Activated CD4-positive, alpha-beta T cell treated with anti-CD3 and anti-CD28 coated beads, Interleukin-2, amount 50 U/mL, for 24 hours (primary cell): ENCODE results near the gene SPG11.
"Not testable (repeated sequence)": the region's sequence is repeated elsewhere in the genome, so short reads cannot be mapped to it uniquely, and the experiment has no call there.

ENCODE experiments used
- DNase-seq, 2 donors: peaks; one replicate each; pipeline ENCODE4 v3.0.0-alpha.2; 2020; ENCODE audit warnings: low read depth in 1 of 2, low spot score in 1 of 2

Gene SPG11

DNA sequence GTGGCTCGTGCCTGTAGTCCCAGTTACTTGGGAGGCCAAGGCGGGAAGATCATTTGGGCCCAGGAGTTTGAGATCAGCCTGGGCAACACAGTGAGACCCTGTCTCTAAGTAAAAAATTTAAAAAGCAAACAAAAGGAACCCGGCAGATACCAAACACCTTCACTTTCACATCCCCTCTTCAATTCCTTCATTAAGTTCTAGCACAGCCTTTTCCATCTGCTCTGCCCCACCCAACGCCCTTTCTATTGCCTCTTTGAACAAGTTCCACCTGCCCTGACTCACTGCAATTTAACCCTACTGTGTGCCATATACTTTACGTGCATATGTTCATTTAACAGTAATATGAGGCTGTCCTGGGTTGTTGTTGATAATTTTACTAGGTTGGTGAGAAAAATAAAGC is 12.4 kb upstream of the SPG11 start:
- no peak for DNase-seq

DNA sequence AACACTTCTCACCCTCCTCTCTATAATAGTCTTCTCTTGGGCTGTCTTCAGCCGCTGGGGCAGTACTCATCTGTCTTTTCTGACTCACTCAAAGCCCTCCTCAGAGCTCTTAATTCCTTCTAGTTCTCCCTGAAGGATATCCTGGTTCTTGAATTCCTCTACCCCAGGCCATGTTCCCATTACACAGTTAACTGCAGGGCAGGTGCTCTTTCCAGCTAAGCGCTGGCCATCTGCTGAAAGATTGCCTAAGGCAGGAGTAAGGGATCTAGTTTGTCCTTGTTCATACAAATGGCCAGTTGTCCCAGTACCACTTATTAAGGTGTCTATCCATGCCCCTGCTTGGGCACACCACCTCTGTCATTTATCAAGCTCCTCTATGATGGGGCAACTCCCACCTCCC is 10.2 kb upstream of the SPG11 start:
- DNase-seq = no peak

DNA sequence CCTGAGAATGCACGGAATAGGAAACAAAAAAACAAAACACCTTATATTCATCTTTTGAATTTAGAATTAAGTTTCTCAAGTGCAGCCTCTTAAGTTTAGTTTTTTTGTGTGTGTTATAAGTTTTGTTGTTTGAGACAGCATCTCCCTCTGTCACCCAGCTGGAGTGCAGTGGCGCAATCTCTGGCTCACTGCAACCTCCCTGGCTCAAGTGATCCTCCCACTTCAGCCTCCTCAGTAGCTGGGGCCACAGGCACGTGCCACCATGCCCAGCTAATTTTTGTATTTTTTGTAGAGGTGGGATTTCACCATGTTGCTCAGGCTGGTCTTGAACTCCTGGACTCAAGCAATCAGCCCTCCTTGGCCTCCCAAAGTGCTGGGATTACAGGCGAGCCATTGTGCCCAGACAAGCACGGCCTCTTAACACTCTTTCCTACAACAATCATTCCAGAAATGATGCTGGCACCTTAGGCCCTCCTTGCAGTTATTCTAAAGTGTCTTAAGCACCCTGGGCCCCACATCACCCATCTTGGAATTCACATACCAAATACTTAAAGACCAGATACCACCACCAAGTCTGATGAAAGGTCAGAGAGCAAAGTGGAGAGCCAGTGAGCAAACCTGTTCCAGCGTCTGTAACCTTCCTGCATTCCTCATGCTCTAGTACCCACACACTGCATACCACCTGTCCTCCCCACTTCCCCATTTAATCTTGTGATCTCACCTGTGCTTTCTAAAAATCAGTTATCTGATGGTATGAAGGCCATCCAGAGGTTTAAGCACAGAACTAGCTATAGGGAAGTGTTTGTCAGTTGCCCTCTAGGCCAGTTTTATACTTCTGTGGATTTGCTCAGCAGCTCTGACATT is 6.9 kb upstream of the SPG11 start:
- DNase-seq = no peak

DNA sequence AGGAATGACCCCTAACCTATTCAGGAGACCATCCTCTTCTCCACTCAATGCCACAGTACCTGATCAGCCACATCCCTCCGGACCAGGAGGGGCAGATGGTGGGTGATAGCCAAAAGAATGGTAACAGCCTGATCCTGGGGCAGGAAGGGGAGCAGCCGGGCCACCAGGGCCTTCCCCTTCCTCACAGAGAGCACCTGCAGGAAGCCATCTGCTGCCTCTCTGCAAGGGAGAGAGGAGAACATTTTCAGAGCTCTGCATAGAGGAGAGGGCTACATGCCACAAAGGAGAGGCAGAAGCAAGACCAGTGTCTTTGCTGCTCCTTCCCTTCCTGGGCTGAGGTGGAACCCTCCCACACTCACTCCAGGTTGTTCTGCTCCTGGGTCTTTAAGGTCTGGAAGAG is 5.5 kb upstream of the SPG11 start:
- no peak for DNase-seq

DNA sequence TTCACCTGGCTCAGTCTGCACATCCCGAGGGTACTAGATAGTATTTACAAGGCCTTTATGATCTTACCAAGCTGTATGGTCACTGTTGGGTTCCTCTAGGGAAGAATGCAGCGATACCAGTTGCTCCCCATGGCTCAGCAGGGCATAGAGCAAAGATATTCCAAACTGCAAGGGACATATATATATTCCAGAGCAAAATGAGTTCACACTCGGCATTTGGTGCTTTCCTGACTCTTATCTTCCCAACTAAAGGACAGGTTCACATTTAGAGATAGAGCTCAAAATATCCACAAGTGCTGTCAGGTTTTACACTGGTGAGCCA is 3.5 kb upstream of the SPG11 start:
- DNase-seq = no peak

DNA sequence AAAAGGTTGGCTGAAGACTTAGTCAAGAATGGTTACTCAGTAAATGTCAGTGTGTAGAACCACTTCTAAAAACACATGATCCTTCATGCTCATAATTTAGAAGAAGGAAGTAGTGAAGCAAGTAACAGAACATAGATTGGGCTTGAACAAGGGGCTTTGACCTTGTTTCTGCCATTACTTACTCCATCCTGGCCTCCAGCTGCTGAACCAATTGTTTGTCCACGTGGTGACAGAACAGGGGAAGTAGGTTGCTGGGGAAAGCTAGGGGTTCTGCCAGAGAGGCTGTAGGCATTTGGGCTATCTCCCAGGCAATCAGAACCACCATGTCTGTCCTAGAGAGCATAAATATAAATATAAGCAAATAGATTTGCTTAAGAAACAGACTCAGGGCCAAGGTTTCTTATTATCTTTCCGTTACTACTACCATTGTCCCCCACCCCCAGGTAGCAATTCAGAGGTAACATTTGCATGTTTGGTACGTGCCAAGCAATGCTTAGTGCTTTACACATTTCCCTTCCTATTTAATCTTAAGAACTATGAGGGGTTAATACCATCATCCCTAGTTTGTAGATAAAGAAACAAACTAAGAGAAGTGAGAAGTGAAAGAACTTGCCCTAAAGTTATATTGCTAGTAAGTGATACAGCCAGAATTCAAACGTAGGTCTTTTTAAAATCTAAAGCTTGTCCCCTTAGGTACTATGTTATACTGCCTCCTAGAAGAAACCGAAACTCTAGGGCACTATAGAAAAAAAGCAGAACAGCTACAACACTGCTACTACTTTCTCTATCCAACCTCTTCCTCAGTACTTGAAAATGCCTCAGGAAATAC is 3.0 kb upstream of the SPG11 start:
- DNase-seq = no peak

DNA sequence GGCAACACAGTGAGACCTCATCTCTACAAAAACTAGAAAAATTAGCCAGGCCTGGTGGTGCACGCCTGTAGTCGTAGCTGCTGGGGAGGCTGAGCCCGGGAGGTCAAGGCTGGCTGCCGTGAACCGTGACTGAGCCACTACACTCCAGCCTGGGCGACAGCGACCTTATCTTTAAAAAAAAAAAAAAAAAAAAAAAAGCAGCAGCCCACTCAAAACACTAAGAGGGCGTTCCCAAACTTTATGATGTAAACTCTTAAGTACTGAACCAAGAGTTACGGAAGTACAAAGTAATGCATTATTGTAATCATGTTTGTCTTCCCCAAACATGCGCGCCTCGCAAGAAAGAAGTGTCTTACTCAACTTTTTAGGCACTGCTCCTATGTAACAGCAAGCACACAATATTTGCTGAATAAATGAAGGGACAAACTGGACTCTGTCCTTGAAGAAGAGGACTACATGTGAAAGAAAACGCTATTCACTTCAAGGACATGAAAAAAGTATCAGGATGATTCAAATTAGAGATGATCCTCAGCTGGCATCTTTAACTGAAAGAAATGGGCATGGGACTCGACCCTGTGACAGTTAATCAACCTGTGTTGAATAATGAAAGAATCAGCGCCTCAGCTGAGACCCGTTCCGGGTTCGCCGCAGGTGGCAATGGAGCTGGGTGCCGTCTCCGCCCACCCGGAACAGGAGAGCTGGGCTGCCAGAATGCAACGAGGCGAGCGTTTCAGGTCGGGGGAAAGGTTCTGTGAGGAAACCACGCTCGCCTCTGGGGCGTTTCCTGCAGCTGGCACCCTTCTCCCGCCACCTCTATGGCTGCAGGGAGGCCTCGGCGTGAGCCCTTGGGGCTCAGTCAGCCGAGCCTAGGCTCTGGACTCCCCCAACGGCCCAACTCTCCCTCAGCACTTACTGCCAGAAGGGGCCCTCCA is 718 bp downstream of the SPG11 start:
- DNase-seq = peak; percentile 62 to 72

DNA sequence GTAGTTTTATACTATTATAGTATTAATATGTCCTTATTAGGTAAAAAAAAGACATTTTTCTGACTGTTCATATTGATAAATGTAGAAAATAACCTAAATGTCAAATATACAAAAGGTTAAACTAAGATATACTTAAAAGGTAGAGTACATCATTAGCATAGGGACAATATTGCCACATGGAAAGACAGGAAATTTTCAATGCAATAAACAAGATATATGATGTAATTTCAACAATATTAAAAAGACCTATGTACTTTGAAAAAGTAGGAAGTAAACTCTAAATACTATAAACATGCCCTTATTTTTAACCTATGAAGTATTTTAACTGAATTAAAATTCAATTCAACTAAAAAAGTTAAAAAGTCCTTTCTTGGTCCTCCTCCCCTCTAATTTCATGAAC is 1.9 kb downstream of the SPG11 start:
- DNase-seq = no peak

DNA sequence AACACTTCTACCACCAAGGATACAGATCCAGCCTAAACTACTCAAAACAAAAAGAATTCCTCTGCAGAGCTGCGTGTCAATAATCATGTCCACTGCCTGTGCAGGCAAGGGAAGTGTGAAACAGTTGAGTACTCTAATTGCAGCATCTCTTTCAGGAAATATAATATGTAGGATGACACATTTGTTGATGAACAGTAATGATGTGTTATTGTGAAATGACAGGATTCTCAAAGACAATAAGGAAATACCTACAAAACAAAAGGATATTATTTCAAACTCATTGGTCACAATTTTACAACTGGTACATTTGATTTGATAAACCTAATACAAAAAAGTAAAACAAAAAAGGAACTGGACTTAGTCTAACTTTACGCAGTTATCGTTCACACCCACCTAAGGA is 4.4 kb downstream of the SPG11 start:
- DNase-seq = no peak

DNA sequence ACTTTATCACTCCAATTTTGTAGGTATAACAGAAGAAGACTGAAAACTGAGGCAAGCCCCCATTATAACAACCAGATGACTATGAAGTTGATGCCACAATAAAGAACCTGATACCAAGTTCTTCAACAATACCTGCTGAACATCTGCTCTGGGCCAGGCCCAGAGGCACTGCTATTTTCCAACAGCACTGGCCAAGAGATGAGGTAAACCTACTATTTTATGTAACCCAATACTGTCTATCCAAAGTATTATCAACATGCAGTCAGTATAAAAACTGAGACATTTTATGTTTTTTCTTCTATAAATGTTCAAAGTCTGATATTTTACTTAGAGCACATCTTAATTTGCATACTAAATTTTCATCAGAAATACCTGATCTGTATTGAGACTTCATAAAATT is 6.1 kb downstream of the SPG11 start:
- no peak for DNase-seq

DNA sequence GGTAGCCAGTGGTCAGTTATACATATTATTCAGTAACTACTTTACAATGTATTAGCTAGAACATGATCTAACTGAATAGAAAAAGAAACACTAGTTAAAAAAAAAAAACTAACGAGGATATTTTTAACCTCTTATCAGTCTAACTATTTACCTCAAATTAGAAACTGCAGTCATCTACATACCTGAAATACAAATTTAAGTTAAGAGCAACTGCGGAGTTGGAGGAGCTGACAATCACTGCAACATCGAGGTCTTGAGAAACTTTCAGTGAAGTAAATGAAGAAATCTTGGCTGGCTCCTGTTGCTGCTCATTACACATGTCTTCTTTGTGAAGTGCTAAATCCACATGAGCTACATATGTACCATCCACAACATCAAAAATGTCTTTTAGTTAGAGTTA is 6.5 kb downstream of the SPG11 start:
- no peak for DNase-seq

DNA sequence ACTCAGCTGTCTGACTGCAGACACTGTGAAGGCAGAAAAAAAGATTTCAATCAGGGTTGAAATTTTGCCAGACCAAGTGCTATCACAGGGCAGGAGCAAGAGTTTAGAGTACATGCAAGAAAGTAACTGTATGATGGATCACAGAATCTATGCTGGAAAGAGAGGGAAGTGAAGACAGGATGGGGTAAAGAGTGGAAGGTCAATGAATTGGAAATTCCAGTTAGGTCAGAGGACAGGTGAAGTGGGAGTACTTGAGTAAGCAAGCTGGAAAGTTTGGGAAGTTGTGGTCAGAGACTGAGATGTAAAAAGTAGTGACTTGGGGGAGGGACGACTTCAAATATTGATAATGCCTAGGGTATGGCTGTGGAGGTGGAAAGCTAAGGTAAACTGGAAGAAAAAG is 7.2 kb downstream of the SPG11 start:
- DNase-seq = no peak

DNA sequence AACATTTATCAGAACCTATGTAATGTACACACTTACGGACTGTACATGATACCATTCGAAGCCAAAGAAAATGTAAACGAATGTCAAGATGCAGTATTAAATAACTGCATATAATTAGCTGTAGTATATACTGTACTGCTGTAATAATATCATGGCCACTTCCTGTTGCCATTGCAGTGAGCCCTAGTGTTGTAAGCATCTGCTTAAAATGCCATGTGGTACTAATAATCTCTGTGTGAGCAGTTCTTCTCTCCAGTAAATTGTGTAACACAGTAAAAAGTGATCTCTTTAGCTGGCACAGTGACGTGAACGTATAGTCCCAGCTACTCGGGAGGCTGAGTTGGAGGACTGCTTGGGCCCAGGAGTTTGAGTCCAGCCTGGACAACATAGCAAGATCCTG is 8.6 kb downstream of the SPG11 start:
- no peak for DNase-seq

DNA sequence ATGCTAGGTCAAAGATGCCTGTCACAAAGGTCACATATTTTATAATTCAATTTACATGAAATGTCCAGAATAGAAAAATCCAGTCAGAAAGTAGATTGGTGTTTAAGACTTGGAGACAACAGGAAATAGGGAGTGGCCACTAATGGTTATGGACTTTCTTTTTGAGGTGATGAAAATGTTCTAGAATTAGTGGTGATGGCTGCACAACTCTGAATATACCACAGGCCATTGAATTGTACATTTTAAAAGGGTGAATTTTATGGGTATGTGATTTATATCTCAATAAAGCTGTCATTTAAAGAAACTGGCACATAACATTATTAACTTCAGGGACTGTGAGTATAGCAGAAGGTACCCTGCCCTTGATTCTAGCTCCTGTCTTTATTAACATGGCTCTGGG is 15.8 kb downstream of the SPG11 start:
- DNase-seq = no peak

DNA sequence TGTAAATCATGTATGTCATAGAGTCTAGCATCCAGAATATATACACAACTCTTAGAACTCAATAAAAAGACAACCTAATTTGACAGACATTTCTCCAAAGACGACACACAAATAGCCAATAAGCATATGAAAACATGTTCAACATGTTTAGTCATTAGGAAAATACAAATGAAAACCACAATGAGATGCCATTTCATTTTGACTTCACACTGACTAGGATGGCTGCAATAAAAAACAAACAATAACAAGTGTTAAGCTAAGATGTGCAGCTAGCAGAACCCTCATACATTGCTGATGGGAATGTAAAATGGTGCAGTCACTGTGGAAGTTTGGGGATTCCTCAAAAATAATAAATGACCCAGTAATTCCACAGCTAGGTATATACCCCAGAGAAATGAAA is 16.4 kb downstream of the SPG11 start:
- DNase-seq = no peak

DNA sequence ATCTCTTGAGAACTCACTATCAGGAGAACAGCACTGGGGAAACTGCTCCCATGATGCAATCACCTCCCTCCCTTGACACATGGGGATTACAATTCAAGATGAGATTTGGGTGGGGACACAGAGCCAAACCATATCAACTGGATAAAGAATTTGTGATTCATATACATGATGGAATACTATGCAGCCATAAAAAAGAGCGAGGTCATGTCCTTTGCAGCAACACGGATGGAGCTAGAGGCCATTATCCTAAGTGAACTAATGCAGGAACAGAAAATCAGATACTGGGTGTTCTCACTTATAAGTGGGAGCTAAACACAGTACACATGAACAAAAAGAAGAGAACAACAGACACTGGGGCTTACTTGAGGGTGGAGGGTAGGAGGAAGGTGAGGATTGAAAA is 17.0 kb downstream of the SPG11 start:
- DNase-seq = no peak

DNA sequence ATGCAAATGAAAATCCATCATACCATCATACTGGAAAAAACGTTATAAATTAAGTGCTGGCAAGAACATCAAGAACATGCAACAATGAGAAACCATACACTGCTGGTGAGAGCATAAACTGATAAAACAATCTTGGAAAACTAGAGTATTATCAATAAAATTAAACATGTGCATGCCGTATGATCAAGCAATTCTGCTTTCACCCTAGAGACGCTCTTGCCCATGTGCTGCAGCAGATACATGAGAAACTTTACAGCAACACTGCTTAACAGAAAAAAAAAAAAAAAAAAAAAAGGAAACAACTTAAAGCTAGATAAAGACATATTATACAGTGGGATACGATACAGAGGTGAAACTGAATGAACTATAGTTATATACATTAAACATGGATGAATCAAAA is 21.8 kb downstream of the SPG11 start:
- no peak for DNase-seq

DNA sequence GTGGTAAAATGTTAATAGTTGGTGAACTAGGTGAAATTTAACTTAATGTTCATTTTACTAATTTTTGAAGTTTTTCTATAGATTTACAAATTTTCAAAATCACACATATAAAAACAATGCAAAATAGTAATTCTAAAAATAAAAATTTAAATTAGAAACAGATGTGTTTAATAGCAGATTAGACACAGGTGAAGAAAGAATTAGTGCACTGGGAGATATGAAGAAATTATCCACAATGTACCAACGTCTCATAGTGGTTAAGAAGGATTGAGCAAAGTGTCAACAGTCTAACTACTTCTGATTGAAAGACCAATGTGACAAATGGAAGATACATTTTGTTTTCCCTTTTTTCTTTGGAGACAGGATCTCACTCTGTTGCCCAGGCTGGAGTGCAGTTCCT is 26.5 kb downstream of the SPG11 start:
- DNase-seq = no peak

DNA sequence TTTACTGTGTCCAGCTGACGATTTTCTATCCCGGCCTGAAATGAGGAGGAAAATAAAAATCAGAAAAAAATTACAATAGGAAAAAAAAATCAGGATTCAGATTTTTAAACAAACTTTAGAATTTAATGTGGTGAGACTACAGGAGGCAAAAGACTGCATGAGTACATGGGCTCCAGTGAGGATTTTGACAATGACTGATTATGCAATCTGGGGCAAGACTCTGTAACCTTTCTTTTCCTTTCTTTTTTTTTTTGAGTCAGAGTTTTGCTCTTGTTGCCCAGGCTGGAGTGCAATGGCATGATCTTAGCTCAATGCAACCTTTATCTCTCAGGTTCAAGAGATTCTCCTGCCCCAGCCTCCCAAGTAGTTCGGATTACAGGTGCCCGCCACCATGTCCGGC is 29.9 kb downstream of the SPG11 start:
- DNase-seq = no peak

DNA sequence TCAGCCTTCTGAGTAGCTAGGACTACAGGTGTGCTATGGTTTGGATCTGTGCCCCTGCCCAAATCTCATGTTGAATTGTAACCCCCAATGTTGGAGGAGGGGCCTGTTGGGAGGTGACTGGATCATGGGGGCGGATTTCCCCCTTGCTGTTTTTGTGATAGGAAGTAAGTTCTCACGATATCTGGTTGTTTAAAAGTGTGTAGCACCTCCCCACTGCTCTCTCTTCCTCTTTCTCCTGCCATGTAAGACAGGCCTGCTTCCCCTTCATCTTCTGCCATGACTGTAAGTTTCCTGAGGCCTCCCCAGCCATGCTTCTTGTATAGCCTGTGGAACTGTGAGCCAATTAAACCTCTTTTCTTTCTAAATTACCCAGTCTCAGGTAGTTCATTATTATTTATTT is 38.2 kb downstream of the SPG11 start:
- not testable (repeated sequence) for DNase-seq

DNA sequence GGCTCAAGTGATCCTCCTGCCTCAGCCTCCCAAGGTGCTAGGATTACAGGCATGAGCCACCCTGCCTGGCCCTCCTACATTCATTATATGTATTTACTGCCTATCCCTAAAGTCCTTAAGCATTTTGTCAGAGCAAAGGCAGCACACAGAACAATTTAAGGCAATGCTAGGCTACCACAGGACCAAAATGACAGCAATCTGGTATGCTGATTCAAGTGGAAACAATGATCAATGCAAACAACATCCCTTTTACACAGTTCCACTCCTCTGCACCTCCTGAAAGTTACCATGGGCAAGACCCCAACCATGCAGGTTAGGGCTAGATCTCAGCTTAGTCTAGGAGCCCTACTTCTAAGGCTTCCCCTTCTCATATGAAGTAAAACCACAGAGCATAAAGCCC is 40.3 kb downstream of the SPG11 start:
- no peak for DNase-seq

DNA sequence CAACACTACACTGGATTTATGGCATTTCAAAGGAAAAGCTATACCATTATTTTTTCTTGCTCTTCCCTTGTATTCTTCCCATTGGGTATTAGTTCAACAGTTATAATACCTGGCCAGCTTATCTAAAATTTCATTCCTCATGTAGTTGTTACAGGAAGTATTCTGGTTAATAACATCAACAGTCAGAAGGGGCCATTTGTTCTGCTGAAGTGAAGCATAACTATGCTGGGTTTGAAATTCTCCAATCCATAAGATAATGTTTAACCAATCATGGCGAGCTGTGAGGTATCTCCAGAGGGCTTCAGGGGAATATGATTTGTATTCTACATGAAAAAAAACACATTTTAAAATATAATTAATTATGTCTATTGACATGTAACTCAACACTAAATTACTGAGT is 43.4 kb downstream of the SPG11 start:
- no peak for DNase-seq
